Measurements from ENCODE around the gene COG2. TPM values are rescaled to one million over a fixed set of nuclear protein-coding genes. Genes with fewer than 3 reads are reported as not detected.

Gene COG2
- total and polyA plus RNA-seq, 2 of the 8 experiments (the other 6 are each of a cell fraction or from before 2014, with no cell fraction given): 10.3 to 36.7 TPM

DNA sequence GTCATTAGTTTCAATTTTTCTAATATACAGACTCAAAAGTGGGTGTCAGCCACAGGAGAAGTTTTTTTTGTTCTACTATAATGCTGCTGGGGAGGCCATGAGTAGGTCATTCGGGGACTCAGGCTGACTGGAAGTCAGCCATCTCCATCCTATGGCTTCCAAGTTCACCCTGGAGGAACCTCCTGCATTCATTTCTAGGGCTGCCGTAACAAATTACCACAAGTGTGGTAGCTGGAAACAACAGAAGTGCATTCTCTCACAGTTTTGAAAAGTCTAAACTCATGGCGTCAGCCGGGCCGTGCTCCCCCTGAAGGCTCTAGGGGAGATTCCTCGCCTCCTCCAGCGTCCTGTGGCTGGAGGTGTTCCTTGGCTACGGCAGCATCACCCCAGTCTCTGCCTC lies 53.9 kb downstream of the COG2 start:
- no peak overlapping the region for H2BK15ac ChIP-seq (ENCODE audit: low read length)
- H3K4me1 ChIP-seq (replicated peaks in 1 of 4; ENCODE audit: control insufficient read depth in 3 of 4, insufficient read depth in 4 of 4, low read length in 3 of 4): peaks cover 0 to 8% (median 1%) of the 10 kb centered on the region in 4 experiments; a peak in 1 of 7 replicates
- no peak overlapping the region for H3K14ac ChIP-seq (ENCODE audit: insufficient read length)
- H2AK5ac ChIP-seq (ENCODE audit: low read depth, low read length): no peak overlapping the region
- no peak overlapping the region for H3K9ac ChIP-seq (replicated peaks in 1 of 4; ENCODE audit: extremely low read depth in 1 of 4, low read depth in 3 of 4, low read length in 3 of 4)
- H2AFZ ChIP-seq (ENCODE audit: low read length): no peak overlapping the region
- no peak overlapping the region for H3K23ac ChIP-seq (ENCODE audit: insufficient read length)
- H3K9me3 ChIP-seq (ENCODE audit: insufficient read depth in 2 of 2, low read depth in 1 of 2, low read length in 1 of 2): no peaks in the 10 kb centered on the region
- H2BK20ac ChIP-seq (ENCODE audit: low read length): no peak overlapping the region
- DNase-seq (ENCODE audit: low read depth in 1 of 2, low spot score in 2 of 2) (no peak), FAIRE-seq (no peak)
- no peaks in the 10 kb centered on the region for H3K79me1 ChIP-seq (ENCODE audit: low read depth, low read length)
- WGBS, 2 experiments (ENCODE audit: extremely low coverage in 1 of 2, insufficient coverage in 1 of 2, insufficient read length in 1 of 2, insufficient replicate concordance in 2 of 2, low coverage in 1 of 2, low lambda C conversion rate in 2 of 2, missing lambda C conversion rate in 1 of 2): 92% methylated on average over 8 of the region's 8 CpGs; no CpG with 5 or more reads in 1 of the 2 experiments
- H3K18ac ChIP-seq (ENCODE audit: extremely low read depth, low read length): no peak overlapping the region
- no peak overlapping the region for H4K5ac ChIP-seq (ENCODE audit: insufficient read length, low read depth, low read length)
- no peaks in the 10 kb centered on the region for H4K20me1 ChIP-seq (replicated peaks in 1 of 2; ENCODE audit: control insufficient read depth in 1 of 2, insufficient read depth in 2 of 2, low read length in 2 of 2)
- no peak overlapping the region for H2BK120ac ChIP-seq (replicated peaks; ENCODE audit: low read depth, low read length)
- peaks cover 2 to 28% (median 12%) of the 10 kb centered on the region in 4 experiments; a peak in 6 of 8 replicates for H3K36me3 ChIP-seq (ENCODE audit: control insufficient read depth in 2 of 4, insufficient read depth in 4 of 4, low read length in 3 of 4)
- H3K4ac ChIP-seq (replicated peaks; ENCODE audit: insufficient read length, low read depth, low read length): no peak overlapping the region
- no peak overlapping the region for H2BK12ac ChIP-seq (ENCODE audit: low read depth, low read length)
- H4K91ac ChIP-seq (replicated peaks; ENCODE audit: insufficient read length, low read length): no peak overlapping the region
- no peak overlapping the region for H3K4me3 ChIP-seq (ENCODE audit: extremely low read depth in 1 of 4, insufficient read depth in 2 of 4, low read depth in 3 of 4, low read length in 4 of 4)
- H3K56ac ChIP-seq (replicated peaks; ENCODE audit: insufficient read length, low read depth, low read length): no peak overlapping the region
- no peak overlapping the region for H3K4me2 ChIP-seq (ENCODE audit: insufficient read depth in 1 of 2, low read depth in 2 of 2, low read length in 2 of 2)
- CTCF ChIA-PET (ENCODE audit: partially characterized antibody): interaction anchor here (0.6 to 1.7 kb wide), 4 partner anchors 57 to 644 kb away, joined by 3 to 10 read pairs (median 5); no protein-coding TSS in a partner anchor
- no peaks in the 10 kb centered on the region for H3K27me3 ChIP-seq (replicated peaks in 1 of 4; ENCODE audit: control insufficient read depth in 3 of 4, extremely low read depth in 1 of 4, insufficient read depth in 3 of 4, low read length in 3 of 4)
- no peaks in the 10 kb centered on the region for H3K23me2 ChIP-seq (ENCODE audit: low read depth, low read length)
- H4K8ac ChIP-seq (ENCODE audit: extremely low read depth, insufficient read depth, low read length): no peak overlapping the region
- no peak overlapping the region for H2BK5ac ChIP-seq (ENCODE audit: low read depth, low read length)
- no peak overlapping the region for H3K27ac ChIP-seq (ENCODE audit: low read depth, low read length)
- H3K79me2 ChIP-seq (ENCODE audit: control insufficient read depth in 1 of 2, insufficient read depth in 2 of 2, low read length in 2 of 2): no peaks in the 10 kb centered on the region
- POLR2A ChIA-PET (ENCODE audit: partially characterized antibody): interaction anchor here (0.6 kb wide), 1 partner anchor 338 kb away, joined by 3 read pairs; no protein-coding TSS in a partner anchor
- TF ChIP-seq SUZ12 (IDR thresholded peaks at IDR 0.05; ENCODE audit: low read length): no peak

Measured in H1 (cell line).